ENCODE measurements around the gene WNT10A.

The WNT10A gene

DNA sequence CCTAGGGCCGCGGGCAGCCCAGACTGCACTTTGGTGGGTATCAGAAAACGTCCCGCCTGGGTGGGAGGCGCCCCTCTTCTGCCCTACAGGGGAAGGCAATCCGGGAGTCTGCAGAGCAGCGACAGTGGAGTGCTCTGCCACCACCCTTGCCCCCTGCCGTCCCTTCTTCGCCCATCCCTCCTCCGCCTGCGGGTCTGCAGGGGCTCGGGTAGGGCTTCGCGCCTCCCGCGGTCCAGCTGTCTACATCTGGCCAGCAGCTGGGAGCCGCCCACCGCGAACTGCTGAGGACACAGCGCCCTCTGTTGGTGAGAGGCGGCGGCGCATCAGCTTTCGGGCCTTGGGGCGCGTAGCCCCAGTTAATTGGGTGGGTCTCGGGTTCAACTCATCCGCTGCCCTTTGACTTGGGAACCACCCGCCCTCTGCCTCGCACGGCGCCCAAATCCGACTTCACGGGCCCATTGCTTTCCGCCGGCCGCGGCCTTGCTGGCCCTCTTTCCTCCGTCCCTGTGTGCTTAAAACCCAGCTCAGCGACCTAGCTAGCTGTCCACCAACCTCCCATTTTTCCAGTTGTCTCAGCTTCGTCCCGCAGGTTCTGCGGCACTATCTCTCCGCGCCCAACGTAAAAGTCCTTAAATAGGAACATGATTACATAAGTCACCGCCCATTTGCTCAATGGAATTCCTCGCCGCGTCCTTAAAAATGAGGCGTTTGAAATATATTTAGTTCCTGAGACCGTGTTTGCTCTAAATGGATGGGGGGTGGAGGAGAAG, 17.6 kb downstream of the WNT10A start (continued):
- TF ChIP-seq GLIS1 (tag by site-specific recombination; IDR thresholded peaks at IDR 0.05), result peak; percentile 96
- TF ChIP-seq FEZF1 (tag by site-specific recombination; IDR thresholded peaks at IDR 0.05), result no peak
- TF ChIP-seq ZNF138 (tag by site-specific recombination; IDR thresholded peaks at IDR 0.05; ENCODE audit: borderline replicate concordance), result no peak
- TF ChIP-seq SP3 (tag by site-specific recombination; IDR thresholded peaks at IDR 0.05), result peak; percentile 27; the same call in 1 of the 2 replicates
- TF ChIP-seq, protein P1, sequence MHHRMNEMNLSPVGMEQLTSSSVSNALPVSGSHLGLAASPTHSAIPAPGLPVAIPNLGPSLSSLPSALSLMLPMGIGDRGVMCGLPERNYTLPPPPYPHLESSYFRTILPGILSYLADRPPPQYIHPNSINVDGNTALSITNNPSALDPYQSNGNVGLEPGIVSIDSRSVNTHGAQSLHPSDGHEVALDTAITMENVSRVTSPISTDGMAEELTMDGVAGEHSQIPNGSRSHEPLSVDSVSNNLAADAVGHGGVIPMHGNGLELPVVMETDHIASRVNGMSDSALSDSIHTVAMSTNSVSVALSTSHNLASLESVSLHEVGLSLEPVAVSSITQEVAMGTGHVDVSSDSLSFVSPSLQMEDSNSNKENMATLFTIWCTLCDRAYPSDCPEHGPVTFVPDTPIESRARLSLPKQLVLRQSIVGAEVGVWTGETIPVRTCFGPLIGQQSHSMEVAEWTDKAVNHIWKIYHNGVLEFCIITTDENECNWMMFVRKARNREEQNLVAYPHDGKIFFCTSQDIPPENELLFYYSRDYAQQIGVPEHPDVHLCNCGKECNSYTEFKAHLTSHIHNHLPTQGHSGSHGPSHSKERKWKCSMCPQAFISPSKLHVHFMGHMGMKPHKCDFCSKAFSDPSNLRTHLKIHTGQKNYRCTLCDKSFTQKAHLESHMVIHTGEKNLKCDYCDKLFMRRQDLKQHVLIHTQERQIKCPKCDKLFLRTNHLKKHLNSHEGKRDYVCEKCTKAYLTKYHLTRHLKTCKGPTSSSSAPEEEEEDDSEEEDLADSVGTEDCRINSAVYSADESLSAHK (tag by site-specific recombination; IDR thresholded peaks at IDR 0.05), result no peak
- TF ChIP-seq BCL11A (tag by site-specific recombination; IDR thresholded peaks at IDR 0.05; ENCODE audit: low read depth), result no peak
- no peak; the same call in 1 of the 2 replicates for TF ChIP-seq KLF16 (tag by site-specific recombination; IDR thresholded peaks at IDR 0.05)
- TF ChIP-seq, protein P2, sequence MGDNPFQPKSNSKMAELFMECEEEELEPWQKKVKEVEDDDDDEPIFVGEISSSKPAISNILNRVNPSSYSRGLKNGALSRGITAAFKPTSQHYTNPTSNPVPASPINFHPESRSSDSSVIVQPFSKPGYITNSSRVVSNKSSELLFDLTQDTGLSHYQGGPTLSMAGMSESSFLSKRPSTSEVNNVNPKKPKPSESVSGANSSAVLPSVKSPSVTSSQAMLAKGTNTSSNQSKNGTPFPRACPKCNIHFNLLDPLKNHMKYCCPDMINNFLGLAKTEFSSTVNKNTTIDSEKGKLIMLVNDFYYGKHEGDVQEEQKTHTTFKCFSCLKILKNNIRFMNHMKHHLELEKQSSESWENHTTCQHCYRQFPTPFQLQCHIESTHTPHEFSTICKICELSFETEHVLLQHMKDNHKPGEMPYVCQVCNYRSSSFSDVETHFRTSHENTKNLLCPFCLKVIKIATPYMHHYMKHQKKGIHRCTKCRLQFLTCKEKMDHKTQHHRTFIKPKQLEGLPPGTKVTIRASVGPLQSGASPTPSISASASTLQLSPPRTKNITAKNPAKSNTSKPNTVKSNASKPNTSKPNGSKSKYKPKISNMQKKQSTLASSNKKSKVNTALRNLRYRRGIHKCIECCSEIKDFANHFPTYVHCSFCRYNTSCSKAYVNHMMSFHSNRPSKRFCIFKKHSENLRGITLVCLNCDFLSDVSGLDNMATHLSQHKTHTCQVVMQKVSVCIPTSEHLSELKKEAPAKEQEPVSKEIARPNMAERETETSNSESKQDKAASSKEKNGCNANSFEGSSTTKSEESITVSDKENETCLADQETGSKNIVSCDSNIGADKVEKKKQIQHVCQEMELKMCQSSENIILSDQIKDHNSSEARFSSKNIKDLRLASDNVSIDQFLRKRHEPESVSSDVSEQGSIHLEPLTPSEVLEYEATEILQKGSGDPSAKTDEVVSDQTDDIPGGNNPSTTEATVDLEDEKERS (tag by site-specific recombination; IDR thresholded peaks at IDR 0.05), result no peak
- no peak for TF ChIP-seq ZNF626 (tag by site-specific recombination; IDR thresholded peaks at IDR 0.05)
- TF ChIP-seq ZNF37A (tag by site-specific recombination; IDR thresholded peaks at IDR 0.05), result no peak
- no peak for TF ChIP-seq ZNF530 (tag by site-specific recombination; IDR thresholded peaks at IDR 0.05; ENCODE audit: low read depth)
- TF ChIP-seq, protein P3, sequence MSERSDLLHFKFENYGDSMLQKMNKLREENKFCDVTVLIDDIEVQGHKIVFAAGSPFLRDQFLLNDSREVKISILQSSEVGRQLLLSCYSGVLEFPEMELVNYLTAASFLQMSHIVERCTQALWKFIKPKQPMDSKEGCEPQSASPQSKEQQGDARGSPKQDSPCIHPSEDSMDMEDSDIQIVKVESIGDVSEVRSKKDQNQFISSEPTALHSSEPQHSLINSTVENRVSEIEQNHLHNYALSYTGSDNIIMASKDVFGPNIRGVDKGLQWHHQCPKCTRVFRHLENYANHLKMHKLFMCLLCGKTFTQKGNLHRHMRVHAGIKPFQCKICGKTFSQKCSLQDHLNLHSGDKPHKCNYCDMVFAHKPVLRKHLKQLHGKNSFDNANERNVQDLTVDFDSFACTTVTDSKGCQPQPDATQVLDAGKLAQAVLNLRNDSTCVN (tag by site-specific recombination; optimal IDR thresholded peaks at IDR 0.05), result peak; percentile 36
- TF ChIP-seq, protein P4, sequence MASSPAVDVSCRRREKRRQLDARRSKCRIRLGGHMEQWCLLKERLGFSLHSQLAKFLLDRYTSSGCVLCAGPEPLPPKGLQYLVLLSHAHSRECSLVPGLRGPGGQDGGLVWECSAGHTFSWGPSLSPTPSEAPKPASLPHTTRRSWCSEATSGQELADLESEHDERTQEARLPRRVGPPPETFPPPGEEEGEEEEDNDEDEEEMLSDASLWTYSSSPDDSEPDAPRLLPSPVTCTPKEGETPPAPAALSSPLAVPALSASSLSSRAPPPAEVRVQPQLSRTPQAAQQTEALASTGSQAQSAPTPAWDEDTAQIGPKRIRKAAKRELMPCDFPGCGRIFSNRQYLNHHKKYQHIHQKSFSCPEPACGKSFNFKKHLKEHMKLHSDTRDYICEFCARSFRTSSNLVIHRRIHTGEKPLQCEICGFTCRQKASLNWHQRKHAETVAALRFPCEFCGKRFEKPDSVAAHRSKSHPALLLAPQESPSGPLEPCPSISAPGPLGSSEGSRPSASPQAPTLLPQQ (tag by site-specific recombination; IDR thresholded peaks at IDR 0.05), result peak; percentile 68
- TF ChIP-seq ZFHX2 (tag by site-specific recombination; conservative IDR thresholded peaks at IDR 0.05), result peak; percentile 53
- no peak for TF ChIP-seq SETDB1 (IDR thresholded peaks at IDR 0.05; ENCODE audit: insufficient read length, low read length)
- TF ChIP-seq, protein P5, sequence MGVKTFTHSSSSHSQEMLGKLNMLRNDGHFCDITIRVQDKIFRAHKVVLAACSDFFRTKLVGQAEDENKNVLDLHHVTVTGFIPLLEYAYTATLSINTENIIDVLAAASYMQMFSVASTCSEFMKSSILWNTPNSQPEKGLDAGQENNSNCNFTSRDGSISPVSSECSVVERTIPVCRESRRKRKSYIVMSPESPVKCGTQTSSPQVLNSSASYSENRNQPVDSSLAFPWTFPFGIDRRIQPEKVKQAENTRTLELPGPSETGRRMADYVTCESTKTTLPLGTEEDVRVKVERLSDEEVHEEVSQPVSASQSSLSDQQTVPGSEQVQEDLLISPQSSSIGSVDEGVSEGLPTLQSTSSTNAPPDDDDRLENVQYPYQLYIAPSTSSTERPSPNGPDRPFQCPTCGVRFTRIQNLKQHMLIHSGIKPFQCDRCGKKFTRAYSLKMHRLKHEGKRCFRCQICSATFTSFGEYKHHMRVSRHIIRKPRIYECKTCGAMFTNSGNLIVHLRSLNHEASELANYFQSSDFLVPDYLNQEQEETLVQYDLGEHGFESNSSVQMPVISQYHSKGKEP (tag by site-specific recombination; IDR thresholded peaks at IDR 0.05), result no peak
- TF ChIP-seq ZXDB (tag by site-specific recombination; IDR thresholded peaks at IDR 0.05), result peak; percentile 63
- no peak for TF ChIP-seq ZNF707 (tag by site-specific recombination; IDR thresholded peaks at IDR 0.05)
- no peak for TF ChIP-seq ZNF660 (tag by site-specific recombination; IDR thresholded peaks at IDR 0.05)
- TF ChIP-seq ZNF654 (tag by site-specific recombination; IDR thresholded peaks at IDR 0.05; ENCODE audit: low read depth), result peak; percentile 50
- TF ChIP-seq ZBTB21 (tag by site-specific recombination; IDR thresholded peaks at IDR 0.05), result no peak; the same call in 1 of the 2 replicates
- TF ChIP-seq, protein P6, sequence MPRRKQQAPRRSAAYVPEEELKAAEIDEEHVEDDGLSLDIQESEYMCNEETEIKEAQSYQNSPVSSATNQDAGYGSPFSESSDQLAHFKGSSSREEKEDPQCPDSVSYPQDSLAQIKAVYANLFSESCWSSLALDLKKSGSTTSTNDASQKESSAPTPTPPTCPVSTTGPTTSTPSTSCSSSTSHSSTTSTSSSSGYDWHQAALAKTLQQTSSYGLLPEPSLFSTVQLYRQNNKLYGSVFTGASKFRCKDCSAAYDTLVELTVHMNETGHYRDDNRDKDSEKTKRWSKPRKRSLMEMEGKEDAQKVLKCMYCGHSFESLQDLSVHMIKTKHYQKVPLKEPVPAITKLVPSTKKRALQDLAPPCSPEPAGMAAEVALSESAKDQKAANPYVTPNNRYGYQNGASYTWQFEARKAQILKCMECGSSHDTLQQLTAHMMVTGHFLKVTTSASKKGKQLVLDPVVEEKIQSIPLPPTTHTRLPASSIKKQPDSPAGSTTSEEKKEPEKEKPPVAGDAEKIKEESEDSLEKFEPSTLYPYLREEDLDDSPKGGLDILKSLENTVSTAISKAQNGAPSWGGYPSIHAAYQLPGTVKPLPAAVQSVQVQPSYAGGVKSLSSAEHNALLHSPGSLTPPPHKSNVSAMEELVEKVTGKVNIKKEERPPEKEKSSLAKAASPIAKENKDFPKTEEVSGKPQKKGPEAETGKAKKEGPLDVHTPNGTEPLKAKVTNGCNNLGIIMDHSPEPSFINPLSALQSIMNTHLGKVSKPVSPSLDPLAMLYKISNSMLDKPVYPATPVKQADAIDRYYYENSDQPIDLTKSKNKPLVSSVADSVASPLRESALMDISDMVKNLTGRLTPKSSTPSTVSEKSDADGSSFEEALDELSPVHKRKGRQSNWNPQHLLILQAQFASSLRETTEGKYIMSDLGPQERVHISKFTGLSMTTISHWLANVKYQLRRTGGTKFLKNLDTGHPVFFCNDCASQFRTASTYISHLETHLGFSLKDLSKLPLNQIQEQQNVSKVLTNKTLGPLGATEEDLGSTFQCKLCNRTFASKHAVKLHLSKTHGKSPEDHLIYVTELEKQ (tag by site-specific recombination; IDR thresholded peaks at IDR 0.05; ENCODE audit: borderline replicate concordance), result no peak
- no peak for TF ChIP-seq ZFP3 (tag by site-specific recombination; IDR thresholded peaks at IDR 0.05; ENCODE audit: low read depth)
- no peak for TF ChIP-seq ZNF473 (tag by site-specific recombination; IDR thresholded peaks at IDR 0.05)
- TF ChIP-seq, protein P7, sequence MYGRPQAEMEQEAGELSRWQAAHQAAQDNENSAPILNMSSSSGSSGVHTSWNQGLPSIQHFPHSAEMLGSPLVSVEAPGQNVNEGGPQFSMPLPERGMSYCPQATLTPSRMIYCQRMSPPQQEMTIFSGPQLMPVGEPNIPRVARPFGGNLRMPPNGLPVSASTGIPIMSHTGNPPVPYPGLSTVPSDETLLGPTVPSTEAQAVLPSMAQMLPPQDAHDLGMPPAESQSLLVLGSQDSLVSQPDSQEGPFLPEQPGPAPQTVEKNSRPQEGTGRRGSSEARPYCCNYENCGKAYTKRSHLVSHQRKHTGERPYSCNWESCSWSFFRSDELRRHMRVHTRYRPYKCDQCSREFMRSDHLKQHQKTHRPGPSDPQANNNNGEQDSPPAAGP (tag by site-specific recombination; IDR thresholded peaks at IDR 0.05), result peak; percentile 87
